ENCODE data around the gene OR6B2. TPM values are rescaled to one million over a fixed set of nuclear protein-coding genes. Genes with fewer than 3 reads are reported as not detected.
"Not testable (repeated sequence)": the region's sequence is repeated elsewhere in the genome, so short reads cannot be mapped to it uniquely, and the experiment has no call there.

The OR6B2 gene
- not detected for polyA plus RNA-seq (ENCODE audit: insufficient read length)

GRCh38 chr2:240030379-240031094, at the start of gene OR6B2:
TSS of gene OR6B2 (minus strand) at chr2:240030429. CDS start at chr2:240030429, 0 bp downstream.
- no peak for DNase-seq

- DNase-seq = no peak
Observed at GRCh38 chr2:240078631-240079030, 48.4 kb upstream of the OR6B2 start.

- DNase-seq = no peak
Observed at GRCh38 chr2:240077442-240077841, 47.2 kb upstream of the OR6B2 start.

- no peak for DNase-seq
Observed at GRCh38 chr2:240074545-240074944, 44.3 kb upstream of the OR6B2 start.

- no peak for DNase-seq
Observed at GRCh38 chr2:240070907-240071306, 40.7 kb upstream of the OR6B2 start.

GRCh38 chr2:240069829-240070228, 39.6 kb upstream of the OR6B2 start:
- no peak for DNase-seq

- DNase-seq = no peak
Observed at GRCh38 chr2:240068193-240068592, 38.0 kb upstream of the OR6B2 start.

GRCh38 chr2:240066489-240066888, 36.3 kb upstream of the OR6B2 start:
- DNase-seq = no peak

- DNase-seq = no peak
Observed at GRCh38 chr2:240064898-240065297, 34.7 kb upstream of the OR6B2 start.

GRCh38 chr2:240060977-240061591, 30.9 kb upstream of the OR6B2 start:
- peak; percentile 26 for DNase-seq

GRCh38 chr2:240056678-240057077, 26.4 kb upstream of the OR6B2 start:
- no peak for DNase-seq

- DNase-seq = no peak
Observed at GRCh38 chr2:240055177-240055917, 25.1 kb upstream of the OR6B2 start.

- no peak for DNase-seq
Observed at GRCh38 chr2:240053173-240054155, 23.2 kb upstream of the OR6B2 start, which contains the start of gene OR6B3. TSS of gene OR6B3 (minus strand) at chr2:240053521.

- DNase-seq = no peak
Observed at GRCh38 chr2:240052524-240052923, 22.3 kb upstream of the OR6B2 start.

- DNase-seq = no peak
Observed at GRCh38 chr2:240051697-240052096, 21.5 kb upstream of the OR6B2 start.

GRCh38 chr2:240050278-240050677, 20.0 kb upstream of the OR6B2 start:
- no peak for DNase-seq

- DNase-seq = no peak
Observed at GRCh38 chr2:240048237-240048636, 18.0 kb upstream of the OR6B2 start.

- DNase-seq = no peak
Observed at GRCh38 chr2:240045098-240045497, 14.9 kb upstream of the OR6B2 start.

GRCh38 chr2:240044096-240044495, 13.9 kb upstream of the OR6B2 start:
- not testable (repeated sequence) for DNase-seq

GRCh38 chr2:240043279-240043989, 13.2 kb upstream of the OR6B2 start:
- no peak for DNase-seq

GRCh38 chr2:240042740-240043139, 12.5 kb upstream of the OR6B2 start:
- DNase-seq = no peak

- DNase-seq = no peak
Observed at GRCh38 chr2:240041363-240041762, 11.1 kb upstream of the OR6B2 start.

All from hindlimb muscle (tissue), 1 donor.